IMR-90 (cell line): ENCODE results near the gene FUS. TPM values are rescaled to one million over a fixed set of nuclear protein-coding genes. Genes with fewer than 3 reads are reported as not detected.
A peak's percentile ranks its signal among the peaks of the same experiment; 100 is the strongest.

Source experiments
- ATAC-seq: fragments of 200-7000 bp; cut with Tn5 transposase; 2 replicates; pipeline ENCODE4 v1.9.1; 2020; ENCODE audit warnings: low read depth, mild to moderate bottlenecking, moderate library complexity
- BruUV-seq: library from RNA; stranded (reverse); fragments of 400-500 nt; replicated peaks from 2 replicates; lab custom pipeline; 2021; lab: Mats Ljungman, UMichigan
- CTCF ChIA-PET: fragments of 300-600 bp; formaldehyde crosslinking; extraction: SDS; loops from one replicate; lab custom pipeline; 2021; ENCODE audit warnings: antibody characterized with exemption; lab: Yijun Ruan, JAX
- POLR2A ChIA-PET: fragments of 300-600 bp; sonication (Branson Sonifier 250); formaldehyde crosslinking; loops from one replicate; lab custom pipeline; 2022; ENCODE audit warnings: antibody characterized with exemption; ENCODE audit not compliant: unreplicated experiment; lab: Charles Lee
- DNase-seq: peaks from one replicate; pipeline ENCODE4 v3.0.0; 2013
- H2AFZ ChIP-seq: replicated peaks from 2 replicates; pipeline ENCODE3; 2013; ENCODE audit warnings: low read length, mild to moderate bottlenecking; ENCODE audit not compliant: poor library complexity
- H2AK5ac ChIP-seq: 2 replicates; pipeline ENCODE4 v1.6.1; 2013; ENCODE audit warnings: low read depth, low read length, inconsistent platforms
- H2AK9ac ChIP-seq: replicated peaks from 2 replicates; pipeline ENCODE3; 2013; ENCODE audit warnings: mild to moderate bottlenecking, low read depth, low read length, moderate library complexity; ENCODE audit not compliant: poor library complexity
- H2BK120ac ChIP-seq: 2 replicates; pipeline ENCODE4 v1.6.1; 2013; ENCODE audit warnings: low read depth, low read length, inconsistent platforms
- H2BK15ac ChIP-seq: 3 replicates; pipeline ENCODE4 v1.6.1; 2013; ENCODE audit warnings: low read depth, low read length, inconsistent platforms
- H2BK20ac ChIP-seq: 2 replicates; pipeline ENCODE4 v1.6.1; 2013; ENCODE audit warnings: low read depth, mild to moderate bottlenecking, inconsistent platforms, low read length, moderate library complexity
- H2BK5ac ChIP-seq: 2 replicates; pipeline ENCODE4 v1.6.1; 2013; ENCODE audit warnings: mild to moderate bottlenecking, low read depth, low read length, inconsistent platforms; ENCODE audit not compliant: poor library complexity, severe bottlenecking
- H3K14ac ChIP-seq: replicated peaks from 2 replicates; pipeline ENCODE4 v1.6.1; 2013; ENCODE audit warnings: low read depth, low read length, inconsistent platforms
- H3K18ac ChIP-seq: 2 replicates; pipeline ENCODE4 v1.6.1; 2013; ENCODE audit warnings: low read depth, low read length, control low read depth
- H3K23ac ChIP-seq: 2 replicates; pipeline ENCODE4 v1.6.1; 2013; ENCODE audit warnings: low read depth, low read length, inconsistent platforms
- H3K27ac ChIP-seq: 2 replicates; pipeline ENCODE4 v1.5.1; 2013; ENCODE audit warnings: mild to moderate bottlenecking, control low read depth, low read length; ENCODE audit not compliant: insufficient read depth
- H3K27me3 ChIP-seq: 2 replicates; pipeline ENCODE4 v1.6.1; 2013; ENCODE audit warnings: low read length; ENCODE audit not compliant: control insufficient read depth, insufficient read depth
- H3K36me3 ChIP-seq: 2 replicates; pipeline ENCODE4 v1.6.1; 2013; ENCODE audit warnings: low read length, mixed read lengths; ENCODE audit not compliant: control insufficient read depth, insufficient read depth
- H3K4ac ChIP-seq: 2 replicates; pipeline ENCODE4 v1.6.1; 2013; ENCODE audit warnings: low read depth, low read length, inconsistent platforms
- H3K4me1 ChIP-seq: 2 replicates; pipeline ENCODE4 v1.6.1; 2013; ENCODE audit warnings: low read length, mixed read lengths; ENCODE audit not compliant: control insufficient read depth, insufficient read depth
- H3K4me2 ChIP-seq: 2 replicates; pipeline ENCODE4 v1.6.1; 2013; ENCODE audit warnings: low read depth, mild to moderate bottlenecking, control low read depth, low read length, moderate library complexity
- H3K4me3 ChIP-seq: 2 replicates; pipeline ENCODE4 v1.5.1; 2013; ENCODE audit warnings: low read depth, mild to moderate bottlenecking, control low read depth, low read length, moderate library complexity; ENCODE audit not compliant: insufficient read depth
- H3K56ac ChIP-seq: 2 replicates; pipeline ENCODE4 v1.6.1; 2013; ENCODE audit warnings: low read length, inconsistent platforms; ENCODE audit not compliant: insufficient read depth; ENCODE audit errors: extremely low read depth
- H3K79me1 ChIP-seq, 2 experiments: 2 replicates each; pipeline ENCODE4 v1.6.1; 2013; ENCODE audit warnings: low read length in 2 of 2, inconsistent platforms in 1 of 2, low read depth in 1 of 2
- H3K9ac ChIP-seq: 2 replicates; pipeline ENCODE4 v1.6.1; 2013; ENCODE audit warnings: low read depth, low read length, control low read depth
- H3K9me1 ChIP-seq: 2 replicates; pipeline ENCODE4 v1.6.1; 2013; ENCODE audit warnings: low read length, inconsistent platforms; ENCODE audit not compliant: insufficient read depth
- H3K9me3 ChIP-seq: 2 replicates; pipeline ENCODE4 v1.6.1; 2013; ENCODE audit warnings: low read length; ENCODE audit not compliant: control insufficient read depth, insufficient read depth
- H4K20me1 ChIP-seq: 2 replicates; pipeline ENCODE4 v1.6.1; 2013; ENCODE audit warnings: low read length, inconsistent platforms; ENCODE audit not compliant: insufficient read depth
- H4K5ac ChIP-seq: 2 replicates; pipeline ENCODE4 v1.6.1; 2013; ENCODE audit warnings: mild to moderate bottlenecking, low read depth, low read length, control low read depth
- H4K8ac ChIP-seq, 2 experiments: 2 replicates each; pipeline ENCODE4 v1.6.1; 2013; ENCODE audit warnings: low read depth in 2 of 2, low read length in 2 of 2, control low read depth in 1 of 2, inconsistent platforms in 1 of 2
- H4K91ac ChIP-seq: 2 replicates; pipeline ENCODE4 v1.6.1; 2013; ENCODE audit warnings: low read depth, low read length, inconsistent platforms; ENCODE audit not compliant: insufficient read depth
- BHLHE40 ChIP-seq: fragments of 150-350 bp; IDR thresholded peaks from 2 replicates; pipeline ENCODE4 v1.6.1; 2016; ENCODE audit warnings: mild to moderate bottlenecking, low read depth, low read length
- CEBPB ChIP-seq: IDR thresholded peaks from 2 replicates; pipeline ENCODE4 v1.6.1; 2012; ENCODE audit warnings: low read depth, low read length, improper control_type of control experiment
- CHD1 ChIP-seq: IDR thresholded peaks from 2 replicates; pipeline ENCODE4 v1.6.1; 2012; ENCODE audit warnings: low read depth, low read length, improper control_type of control experiment
- FOS ChIP-seq: fragments of 150-350 bp; IDR thresholded peaks from 2 replicates; pipeline ENCODE4 v1.6.1; 2016; ENCODE audit warnings: low read depth, low read length
- MAFK ChIP-seq: IDR thresholded peaks from 2 replicates; pipeline ENCODE4 v1.6.1; 2012; ENCODE audit warnings: low read depth, low read length, improper control_type of control experiment
- MAZ ChIP-seq: IDR thresholded peaks from 2 replicates; pipeline ENCODE4 v1.6.1; 2012; ENCODE audit warnings: low read depth, mild to moderate bottlenecking, low read length, improper control_type of control experiment, moderate library complexity, borderline replicate concordance
- NFE2L2 ChIP-seq: fragments of 150-350 bp; IDR thresholded peaks from 2 replicates; pipeline ENCODE4 v1.6.1; 2016; ENCODE audit warnings: low read depth, mild to moderate bottlenecking, low read length
- POLR2A ChIP-seq: IDR thresholded peaks from 2 replicates; pipeline ENCODE4 v1.6.1; 2012; ENCODE audit warnings: mild to moderate bottlenecking, low read depth, low read length
- RAD21 ChIP-seq: IDR thresholded peaks from 2 replicates; pipeline ENCODE4 v1.6.1; 2012; ENCODE audit warnings: low read length, improper control_type of control experiment
- WGBS, 2 experiments: methylation state at CpG; one replicate each; pipeline versions ENCODE4 v1.1.5 to v1.1.7; 2013; ENCODE audit warnings: missing lambda C conversion rate in 2 of 2; ENCODE audit not compliant: insufficient read length in 1 of 2; ENCODE audit errors: extremely low coverage in 2 of 2; 5-methylcytosine and 5-hydroxymethylcytosine counted together
- dilution Hi-C: fragments of 300-500 bp; cut with HindIII; formaldehyde crosslinking; loops from one replicate; pipeline ENCODE4 v1.14.3; 2018; ENCODE audit warnings: low sequenced_read_pairs; ENCODE audit not compliant: unreplicated experiment
- in situ Hi-C: fragments of 300-500 bp; cut with MboI; formaldehyde crosslinking; loops from 3 replicates; pipeline ENCODE4 v1.14.3; 2019; ENCODE audit warnings: low sequenced_read_pairs, inconsistent platforms, mixed read lengths
- intact Hi-C: fragments of 100-400 bp; cut with micrococcal nuclease; formaldehyde crosslinking; loops from 2 replicates; pipeline ENCODE4 v1.10.0; 2022
- polyA plus RNA-seq, 3 experiments: library from polyadenylated mRNA; depleted of rRNA; stranded (reverse); fragments of >200 nt; gene quantifications; 2 replicates each; pipeline ENCODE4 v1.2.3, GENCODE V29; 2012; ENCODE audit warnings: low replicate concordance in 1 of 3
- total RNA-seq: library from RNA; depleted of rRNA; stranded (reverse); fragments of >200 nt; gene quantifications from 2 replicates; pipeline ENCODE4 v1.2.3, GENCODE V29; 2012
- TF ChIP-seq, protein P1 (sequence below): fragments of 150-350 bp; IDR thresholded peaks from 2 replicates; pipeline ENCODE4 v1.6.1; 2017; ENCODE audit warnings: mild to moderate bottlenecking, antibody characterized with exemption, low read length, low read depth
- TF ChIP-seq, protein P2 (sequence below): conservative IDR thresholded peaks from 2 replicates; pipeline ENCODE4 v1.5.1; 2012; ENCODE audit warnings: mild to moderate bottlenecking, low read depth, low read length, improper control_type of control experiment

FUS gene
- total and polyA plus RNA-seq, 2 of the 4 experiments (the other 2 are of a cell fraction) = 42.8 to 340 TPM

DNA sequence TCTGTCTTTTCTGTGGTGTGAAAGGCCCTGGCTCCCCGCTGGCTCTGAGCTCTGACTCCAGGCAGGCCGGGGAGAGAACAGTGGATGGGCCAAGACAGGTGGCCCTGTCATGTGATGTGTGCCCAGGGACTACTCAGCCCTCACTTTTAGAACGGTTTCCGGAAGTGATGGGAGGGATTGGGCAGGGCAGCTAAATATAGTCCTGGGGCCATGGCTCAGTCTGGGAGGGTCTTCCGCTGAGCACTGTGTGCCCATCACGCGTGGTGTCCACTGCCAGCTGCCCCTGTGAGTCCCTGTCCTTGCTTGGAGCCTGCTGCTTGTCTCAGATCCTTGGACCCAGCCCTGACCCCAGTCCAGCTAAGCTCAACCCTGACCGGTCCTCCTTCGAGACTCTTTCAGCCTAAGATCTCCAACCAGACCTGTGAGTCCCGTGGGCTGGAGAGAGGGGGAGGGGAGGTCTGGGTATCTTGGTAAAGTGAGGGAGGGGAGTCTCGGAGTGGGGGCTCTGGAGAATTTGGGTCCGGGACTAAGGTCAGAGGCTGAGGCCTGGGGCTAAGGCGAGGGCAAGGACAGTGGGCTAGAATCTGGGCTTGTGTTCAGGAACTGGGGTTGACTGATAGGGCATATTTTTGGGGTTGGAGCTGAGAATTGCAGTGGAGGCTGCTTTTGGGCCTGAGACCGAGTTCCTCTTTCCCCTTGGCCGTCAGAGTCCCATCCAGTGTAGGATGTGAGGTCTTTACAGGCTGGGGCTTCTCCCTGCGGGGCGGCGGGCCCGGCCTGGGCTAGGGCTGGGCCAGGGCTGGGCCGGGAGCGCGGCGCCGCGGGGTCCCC, 34.2 kb downstream of the FUS start, which contains the start of gene TRIM72 (continued):
- TF ChIP-seq NFE2L2 (no peak), MAFK (no peak)

- no peak overlapping the region for H2BK20ac ChIP-seq
- H2AK9ac ChIP-seq = peak overlapping the region; percentile 74
- no peak overlapping the region for H2BK5ac ChIP-seq
- H3K27ac ChIP-seq = no peak overlapping the region
- H3K36me3 ChIP-seq = no peaks in the 10 kb centered on the region
- H3K9me3 ChIP-seq = no peaks in the 10 kb centered on the region
- BruUV-seq = no TSS peak
- peaks cover 57% of the 10 kb centered on the region for H3K27me3 ChIP-seq
- H2BK15ac ChIP-seq = no peak overlapping the region
- no peak overlapping the region for H2BK120ac ChIP-seq
- no peak overlapping the region for H3K14ac ChIP-seq
- peaks cover 4% of the 10 kb centered on the region; the same call in 1 of the 2 replicates for H3K4me1 ChIP-seq
- H3K79me1 ChIP-seq = no peaks in the 10 kb centered on the region
- WGBS, 2 experiments = 9% methylated on average over 34 of the region's 58 CpGs; no CpG with 5 or more reads in 1 of the 2 experiments
- no peak overlapping the region for H4K91ac ChIP-seq
- no peak overlapping the region for H4K5ac ChIP-seq
- in situ Hi-C loops (no loop called here), dilution Hi-C loops (no loop called here), intact Hi-C loops (loop anchor here (10.0 kb wide), 1 partner anchor 480 kb away; no protein-coding TSS in a partner anchor)
- H3K4ac ChIP-seq = no peak overlapping the region
- ChIA-PET POLR2A (no interaction called here), CTCF (no interaction called here)
- H2AFZ ChIP-seq = peak overlapping the region; percentile 91
- H3K18ac ChIP-seq = no peak overlapping the region
- no peak overlapping the region for H3K9ac ChIP-seq
- no peaks in the 10 kb centered on the region; the same call in 1 of the 2 replicates for H4K20me1 ChIP-seq
- DNase-seq (no peak), ATAC-seq (peak; percentile 11)
- peak overlapping the region; percentile 47; the same call in 1 of the 2 replicates for H3K4me2 ChIP-seq
- no peak overlapping the region for H2AK5ac ChIP-seq
- no peak overlapping the region for H4K8ac ChIP-seq
- H3K56ac ChIP-seq = no peak overlapping the region
- no peaks in the 10 kb centered on the region for H3K9me1 ChIP-seq
- H3K4me3 ChIP-seq = peak overlapping the region; percentile 27
- H3K23ac ChIP-seq = no peak overlapping the region
- TF ChIP-seq MAZ (no peak), CEBPB (no peak), CHD1 (no peak), BHLHE40 (no peak), FOS (no peak), NFE2L2 (no peak), MAFK (no peak), POLR2A (no peak), RAD21 (no peak)
- TF ChIP-seq, protein P1, sequence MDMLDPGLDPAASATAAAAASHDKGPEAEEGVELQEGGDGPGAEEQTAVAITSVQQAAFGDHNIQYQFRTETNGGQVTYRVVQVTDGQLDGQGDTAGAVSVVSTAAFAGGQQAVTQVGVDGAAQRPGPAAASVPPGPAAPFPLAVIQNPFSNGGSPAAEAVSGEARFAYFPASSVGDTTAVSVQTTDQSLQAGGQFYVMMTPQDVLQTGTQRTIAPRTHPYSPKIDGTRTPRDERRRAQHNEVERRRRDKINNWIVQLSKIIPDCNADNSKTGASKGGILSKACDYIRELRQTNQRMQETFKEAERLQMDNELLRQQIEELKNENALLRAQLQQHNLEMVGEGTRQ = no peak
- TF ChIP-seq, protein P2, sequence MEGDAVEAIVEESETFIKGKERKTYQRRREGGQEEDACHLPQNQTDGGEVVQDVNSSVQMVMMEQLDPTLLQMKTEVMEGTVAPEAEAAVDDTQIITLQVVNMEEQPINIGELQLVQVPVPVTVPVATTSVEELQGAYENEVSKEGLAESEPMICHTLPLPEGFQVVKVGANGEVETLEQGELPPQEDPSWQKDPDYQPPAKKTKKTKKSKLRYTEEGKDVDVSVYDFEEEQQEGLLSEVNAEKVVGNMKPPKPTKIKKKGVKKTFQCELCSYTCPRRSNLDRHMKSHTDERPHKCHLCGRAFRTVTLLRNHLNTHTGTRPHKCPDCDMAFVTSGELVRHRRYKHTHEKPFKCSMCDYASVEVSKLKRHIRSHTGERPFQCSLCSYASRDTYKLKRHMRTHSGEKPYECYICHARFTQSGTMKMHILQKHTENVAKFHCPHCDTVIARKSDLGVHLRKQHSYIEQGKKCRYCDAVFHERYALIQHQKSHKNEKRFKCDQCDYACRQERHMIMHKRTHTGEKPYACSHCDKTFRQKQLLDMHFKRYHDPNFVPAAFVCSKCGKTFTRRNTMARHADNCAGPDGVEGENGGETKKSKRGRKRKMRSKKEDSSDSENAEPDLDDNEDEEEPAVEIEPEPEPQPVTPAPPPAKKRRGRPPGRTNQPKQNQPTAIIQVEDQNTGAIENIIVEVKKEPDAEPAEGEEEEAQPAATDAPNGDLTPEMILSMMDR = no peak
Observed at GRCh38 chr16:31214708-31215286, 34.9 kb downstream of the FUS start.
